CD14-positive monocyte (primary cell): ENCODE measurements around the gene CD248. TPM values are rescaled to one million over a fixed set of nuclear protein-coding genes. Genes with fewer than 3 reads are reported as not detected.

Experiments
- DNase-seq, 3 donors: peaks; one replicate each; pipeline ENCODE4 v3.0.0-alpha.2; 2011 to 2022
- H2AFZ ChIP-seq: 2 replicates; pipeline ENCODE4 v1.6.0; 2012; ENCODE audit warnings: mild to moderate bottlenecking, low read depth, low read length, inconsistent platforms; ENCODE audit not compliant: insufficient read depth, poor library complexity, severe bottlenecking
- H3K27ac ChIP-seq, 2 donors: 1 replicate in 1 of 2; 2 replicates in 1 of 2; pipeline ENCODE4 v1.5.1; 2012 to 2013; ENCODE audit warnings: low read length in 2 of 2, control low read depth in 1 of 2, inconsistent platforms in 1 of 2, low read depth in 1 of 2, mild to moderate bottlenecking in 1 of 2
- H3K27me3 ChIP-seq, 2 donors: one replicate each; pipeline versions ENCODE4 v1.6.0 to v1.6.1; 2011 to 2013; ENCODE audit warnings: low read length in 2 of 2; ENCODE audit not compliant: control insufficient read depth in 2 of 2, insufficient read depth in 2 of 2
- H3K36me3 ChIP-seq, 2 donors: replicated peaks in 1 of 2; 1 replicate in 1 of 2; 2 replicates in 1 of 2; pipeline versions ENCODE4 v1.5.1 to v1.6.1; 2012 to 2013; ENCODE audit warnings: low read length in 2 of 2, control low read depth in 1 of 2, inconsistent platforms in 1 of 2, mild to moderate bottlenecking in 1 of 2; ENCODE audit not compliant: insufficient read depth in 2 of 2, control insufficient read depth in 1 of 2
- H3K4me1 ChIP-seq, 2 donors: 1 replicate in 1 of 2; 2 replicates in 1 of 2; pipeline versions ENCODE4 v1.5.1 to v1.6.1; 2012 to 2013; ENCODE audit warnings: low read length in 2 of 2, control low read depth in 1 of 2, inconsistent platforms in 1 of 2, mild to moderate bottlenecking in 1 of 2, moderate library complexity in 1 of 2; ENCODE audit not compliant: insufficient read depth in 2 of 2, control insufficient read depth in 1 of 2
- H3K4me2 ChIP-seq: replicated peaks from 2 replicates; pipeline ENCODE3; 2012; ENCODE audit warnings: low read length, moderate library complexity, mild to moderate bottlenecking; ENCODE audit not compliant: poor library complexity, severe bottlenecking; ENCODE audit errors: extremely low read depth
- H3K4me3 ChIP-seq, 3 experiments: fragments of 200-600 bp in 1 of 3; sonication (generic) in 1 of 3; replicated peaks in 1 of 3; 1 replicate in 2 of 3; 2 replicates in 1 of 3; pipeline ENCODE4 v1.5.1; 2011 to 2013; ENCODE audit warnings: low read length in 3 of 3, mild to moderate bottlenecking in 3 of 3, control low read depth in 2 of 3, low read depth in 2 of 3, inconsistent platforms in 1 of 3, moderate library complexity in 1 of 3
- H3K79me2 ChIP-seq: 2 replicates; pipeline ENCODE4 v1.6.0; 2012; ENCODE audit warnings: mild to moderate bottlenecking, control low read depth, inconsistent platforms, low read length, moderate library complexity; ENCODE audit not compliant: insufficient read depth
- H3K9ac ChIP-seq: 2 replicates; pipeline ENCODE4 v1.6.0; 2017; ENCODE audit warnings: low read length, mild to moderate bottlenecking; ENCODE audit not compliant: insufficient read depth, poor library complexity, severe bottlenecking
- H3K9me3 ChIP-seq, 2 donors: replicated peaks in 1 of 2; 1 replicate in 1 of 2; 2 replicates in 1 of 2; pipeline versions ENCODE4 v1.5.1 to v1.6.1; 2012 to 2013; ENCODE audit warnings: low read length in 2 of 2, control low read depth in 1 of 2; ENCODE audit not compliant: control insufficient read depth in 1 of 2, insufficient read depth in 1 of 2
- H4K20me1 ChIP-seq: 2 replicates; pipeline ENCODE4 v1.6.0; 2012; ENCODE audit warnings: mild to moderate bottlenecking, low read length, control low read depth, moderate library complexity; ENCODE audit not compliant: insufficient read depth
- H3K27ac Mint-ChIP-seq, 7 donors: one replicate each; pipeline ENCODE4 v1.8.0; 2020; ENCODE audit warnings: mild to moderate bottlenecking in 7 of 7, mixed read lengths in 7 of 7, moderate library complexity in 6 of 7, inconsistent platforms in 2 of 7
- H3K27me3 Mint-ChIP-seq, 3 donors: one replicate each; pipeline ENCODE4 v1.8.0; 2021 to 2022; ENCODE audit warnings: low read depth in 3 of 3, mild to moderate bottlenecking in 3 of 3, mixed read lengths in 3 of 3, moderate library complexity in 3 of 3, inconsistent platforms in 1 of 3
- H3K36me3 Mint-ChIP-seq, 2 donors: one replicate each; pipeline ENCODE4 v1.8.0; 2020; ENCODE audit warnings: mixed read lengths in 2 of 2, inconsistent platforms in 1 of 2, mild to moderate bottlenecking in 1 of 2
- H3K4me1 Mint-ChIP-seq: one replicate; pipeline ENCODE4 v1.8.0; 2020; ENCODE audit warnings: mild to moderate bottlenecking, mixed read lengths
- H3K4me3 Mint-ChIP-seq, 2 donors: one replicate each; pipeline ENCODE4 v1.8.0; 2020; ENCODE audit warnings: mild to moderate bottlenecking in 2 of 2, mixed read lengths in 2 of 2, moderate library complexity in 1 of 2
- H3K9me3 Mint-ChIP-seq, 7 donors: one replicate each; pipeline ENCODE4 v1.8.0; 2020 to 2022; ENCODE audit warnings: mixed read lengths in 7 of 7, mild to moderate bottlenecking in 6 of 7, moderate library complexity in 6 of 7, inconsistent platforms in 2 of 7
- CTCF ChIP-seq: fragments of 200-600 bp; IDR thresholded peaks from one replicate; pipeline ENCODE4 v1.8.0; 2022; ENCODE audit warnings: antibody characterized with exemption, mild to moderate bottlenecking
- WGBS: methylation state at CpG from one replicate; pipeline ENCODE4 v1.1.5; 2013; ENCODE audit warnings: missing lambda C conversion rate; ENCODE audit not compliant: insufficient coverage; 5-methylcytosine and 5-hydroxymethylcytosine counted together
- intact Hi-C, 2 donors: fragments of 100-400 bp; cut with micrococcal nuclease; formaldehyde crosslinking; loops; one replicate each; pipeline versions ENCODE4 v1.15.0 to v1.15.1; 2023
- polyA plus RNA-seq, 3 donors: library from polyadenylated mRNA; depleted of rRNA in 1 of 3; unstranded in 2 of 3; stranded (reverse) in 1 of 3; fragments of 300-500 nt in 2 of 3; fragments of >200 nt in 1 of 3; fragmentation: Illumina TruSeq in 2 of 3; gene quantifications; 1 replicate in 2 of 3; 2 replicates in 1 of 3; pipeline ENCODE4 v1.2.3, GENCODE V29; 2012 to 2021

Gene CD248
- polyA plus RNA-seq, 3 donors: 0.05 to 0.13 TPM; not detected in 1

GRCh38 chr11:66334605-66335442, 18.0 kb upstream of the CD248 start:
- H3K27ac ChIP-seq: peak overlapping the region in 1 of 2 donors; percentile 98
- no peak for TF ChIP-seq CTCF
- DNase-seq: peak; percentile 55 to 75 (median 66)
- Mint-ChIP-seq H3K27me3 (no peaks in the 10 kb centered on the region), H3K36me3 (peaks cover 42 to 55% of the 10 kb centered on the region in 2 donors), H3K4me3 (peak overlapping the region; percentile 98 to 100), H3K9me3 (no peaks in the 10 kb centered on the region), H3K4me1 (peaks cover 30% of the 10 kb centered on the region), H3K27ac (peak overlapping the region; percentile 82 to 98 (median 92))
- H4K20me1 ChIP-seq: peaks cover 33% of the 10 kb centered on the region
- peaks cover 13% of the 10 kb centered on the region for H3K79me2 ChIP-seq
- no peaks in the 10 kb centered on the region for H3K9me3 ChIP-seq
- H3K4me3 ChIP-seq: peak overlapping the region; percentile 82 to 88 (median 87)
- intact Hi-C loops: no loop called here
- WGBS: 82% methylated on average over 42 of the region's 42 CpGs
- H3K4me1 ChIP-seq: peaks cover 26 to 30% of the 10 kb centered on the region in 2 donors
- peak overlapping the region; percentile 93 for H3K4me2 ChIP-seq
- H3K9ac ChIP-seq: peak overlapping the region; percentile 98
- H3K36me3 ChIP-seq: peaks cover 51 to 61% of the 10 kb centered on the region in 2 donors
- H3K27me3 ChIP-seq: no peaks in the 10 kb centered on the region
- H2AFZ ChIP-seq: peak overlapping the region; percentile 66

DNA sequence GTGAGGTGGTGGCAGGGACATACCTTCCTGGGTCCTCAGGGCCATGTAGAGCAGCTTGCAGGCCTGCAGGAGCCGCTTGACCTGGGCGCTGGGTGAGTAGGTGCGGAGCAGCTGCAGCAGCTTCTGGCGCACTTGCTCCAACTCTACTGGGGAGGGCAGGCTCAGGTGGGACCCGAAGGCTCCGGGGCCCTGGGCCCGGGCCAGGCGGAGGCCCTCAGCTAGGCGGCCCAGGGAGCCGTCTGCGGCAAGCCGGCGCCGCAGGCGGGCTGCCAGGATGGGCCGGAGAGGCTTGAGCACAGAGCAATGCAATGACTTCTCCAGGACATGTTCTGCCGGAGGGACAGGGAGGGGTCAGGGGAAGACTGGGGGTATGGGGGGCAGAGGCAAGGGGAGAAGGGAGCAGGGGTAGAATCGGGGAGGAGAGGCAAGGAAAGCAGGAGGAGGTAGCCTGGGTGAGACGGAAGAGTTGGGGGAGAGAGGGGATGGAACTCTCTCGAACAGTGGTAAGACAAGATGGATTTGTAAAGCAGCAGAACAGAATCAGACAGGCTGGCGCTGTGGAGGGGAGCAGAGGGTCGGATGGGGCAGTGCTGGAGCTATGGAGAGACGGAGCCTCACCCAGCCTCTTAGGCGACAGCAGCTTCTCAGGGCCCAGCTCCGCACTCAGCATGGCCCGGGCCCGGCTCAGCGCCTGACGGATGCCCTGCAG, 17.2 kb upstream of the CD248 start:
- Histone ChIP-seq H3K36me3 (peaks cover 43 to 53% of the 10 kb centered on the region in 2 donors), H3K9me3 (no peaks in the 10 kb centered on the region), H3K27me3 (no peaks in the 10 kb centered on the region), H3K27ac (no peak overlapping the region), H3K79me2 (peaks cover 13% of the 10 kb centered on the region), H3K4me3 (no peak overlapping the region), H2AFZ (no peak overlapping the region), H3K9ac (no peak overlapping the region), H4K20me1 (peaks cover 33% of the 10 kb centered on the region), H3K4me1 (peaks cover 26 to 30% of the 10 kb centered on the region in 2 donors), H3K4me2 (no peak overlapping the region)
- peaks cover 30% of the 10 kb centered on the region for H3K4me1 Mint-ChIP-seq
- no peak overlapping the region for H3K4me3 Mint-ChIP-seq
- no peaks in the 10 kb centered on the region for H3K27me3 Mint-ChIP-seq
- peak in 1 of 3 donors; percentile 5 for DNase-seq
- WGBS: 94% methylated on average over 29 of the region's 29 CpGs
- H3K36me3 Mint-ChIP-seq: peaks cover 38 to 47% of the 10 kb centered on the region in 2 donors
- intact Hi-C loops: no loop called here
- no peak for TF ChIP-seq CTCF
- peak overlapping the region in 1 of 7 donors; percentile 66 for H3K27ac Mint-ChIP-seq
- no peaks in the 10 kb centered on the region for H3K9me3 Mint-ChIP-seq
